Stimulated activated CD8-positive, alpha-beta memory T cell treated with anti-CD3 and anti-CD28 coated beads, Interleukin-12 subunit alpha, Interleukin-12 subunit beta, amount 100 ng/mL, for 24 hours (primary cell): Measurements from ENCODE around the gene MORN3.
A peak's percentile ranks its signal among the peaks of the same experiment; 100 is the strongest.
"Not testable (repeated sequence)": the region's sequence is repeated elsewhere in the genome, so short reads cannot be mapped to it uniquely, and the experiment has no call there.

Experiments
- DNase-seq: peaks from one replicate; pipeline ENCODE4 v3.0.0-alpha.2; 2020; ENCODE audit errors: extremely low read depth

The MORN3 gene

DNA sequence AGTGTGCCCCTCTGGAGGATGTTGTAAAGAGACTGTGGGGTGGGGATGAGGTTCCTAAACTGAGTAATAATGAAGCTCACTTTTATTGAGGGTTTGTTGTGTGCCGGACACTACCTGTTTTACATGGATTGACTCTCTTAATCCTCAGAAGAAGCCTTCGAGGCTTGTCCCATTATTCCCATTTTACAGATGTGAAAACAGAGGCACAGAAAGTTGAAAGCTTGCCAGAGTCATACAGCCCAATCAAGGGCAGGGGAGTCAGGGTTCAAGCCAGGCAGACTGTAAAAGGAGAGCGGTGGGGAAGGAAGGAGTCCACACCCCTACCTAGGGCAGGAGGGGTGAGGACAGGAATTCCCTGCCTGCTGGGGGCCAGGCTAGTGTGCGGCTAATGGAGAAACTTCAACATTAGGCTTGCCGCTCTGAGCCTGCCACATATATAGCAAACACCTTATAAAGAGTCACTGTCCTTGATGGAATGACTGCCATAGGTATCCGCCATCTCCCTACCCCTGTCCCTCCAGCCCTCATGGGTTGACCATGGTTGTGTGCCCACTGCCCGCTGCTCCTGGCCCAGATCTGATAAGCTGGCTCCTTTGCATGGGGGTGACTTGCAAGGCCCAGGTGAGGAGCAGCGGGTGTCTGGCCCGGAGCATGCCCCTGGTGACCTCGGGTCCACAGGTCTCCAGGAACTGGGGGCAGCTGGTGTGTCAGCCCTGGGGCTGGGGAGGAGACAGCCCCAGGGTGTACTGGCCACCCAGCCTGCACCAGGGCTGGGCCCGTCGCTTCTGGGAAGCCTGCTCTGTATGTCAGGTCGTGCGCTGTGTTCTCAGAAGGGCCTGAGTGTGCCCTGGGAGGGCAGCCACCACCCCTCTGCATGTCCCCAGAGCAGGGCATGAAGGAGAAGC, 30.9 kb downstream of the MORN3 start:
- no peak for DNase-seq

DNA sequence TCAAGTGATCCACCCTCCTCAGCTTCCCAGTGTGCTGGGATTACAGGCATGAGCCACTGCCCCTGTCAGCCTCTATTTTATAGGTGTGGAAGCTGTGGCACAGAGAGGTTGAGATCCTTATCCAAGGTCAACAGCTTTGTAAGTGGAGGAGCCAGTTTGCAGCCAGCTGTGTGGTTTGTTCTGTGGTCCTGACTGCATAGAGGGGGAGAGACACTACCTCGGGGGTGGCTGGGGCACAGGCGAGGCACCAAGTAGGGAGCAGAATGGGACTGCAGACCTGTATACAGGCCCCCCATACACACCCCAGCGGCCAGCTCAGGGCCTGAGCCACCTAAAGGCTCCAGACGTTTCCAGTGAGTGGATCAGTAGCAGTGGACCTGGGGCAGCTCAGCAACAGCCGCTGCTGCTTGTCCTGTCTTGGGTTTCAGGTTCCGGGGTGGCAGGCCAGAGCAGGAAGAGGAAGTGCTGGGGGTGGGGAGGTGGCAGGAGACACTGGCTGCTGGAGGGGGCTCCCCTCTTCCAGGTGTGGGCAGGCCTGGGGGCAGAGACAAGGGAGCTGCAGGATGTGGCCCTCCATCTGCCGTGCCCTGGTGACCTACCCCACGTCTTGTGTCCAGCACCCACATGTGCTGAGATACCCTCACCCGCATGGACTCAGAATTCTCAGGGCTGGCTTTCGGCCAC, 32.1 kb downstream of the MORN3 start:
- DNase-seq = no peak

DNA sequence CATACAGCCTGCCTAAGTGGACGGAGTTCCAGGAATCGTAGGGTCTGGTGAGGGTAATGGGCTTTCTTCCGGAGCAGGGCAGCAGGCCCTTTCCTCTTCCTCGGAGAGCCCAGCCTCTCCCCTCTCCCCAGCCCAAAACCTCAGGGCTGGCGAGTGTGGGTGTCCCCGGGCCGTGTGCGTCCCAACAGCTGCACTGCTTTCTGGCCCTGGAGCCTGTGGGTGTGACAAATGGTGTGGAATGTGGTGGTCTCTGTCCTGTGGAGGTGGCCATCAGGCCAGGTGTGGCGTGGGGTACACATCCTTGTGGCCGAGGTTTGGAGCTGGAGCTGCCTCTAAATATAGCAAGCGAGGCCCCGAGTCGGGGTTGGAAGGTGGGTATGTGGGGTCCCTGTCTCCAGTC, 34.6 kb downstream of the MORN3 start:
- no peak for DNase-seq

DNA sequence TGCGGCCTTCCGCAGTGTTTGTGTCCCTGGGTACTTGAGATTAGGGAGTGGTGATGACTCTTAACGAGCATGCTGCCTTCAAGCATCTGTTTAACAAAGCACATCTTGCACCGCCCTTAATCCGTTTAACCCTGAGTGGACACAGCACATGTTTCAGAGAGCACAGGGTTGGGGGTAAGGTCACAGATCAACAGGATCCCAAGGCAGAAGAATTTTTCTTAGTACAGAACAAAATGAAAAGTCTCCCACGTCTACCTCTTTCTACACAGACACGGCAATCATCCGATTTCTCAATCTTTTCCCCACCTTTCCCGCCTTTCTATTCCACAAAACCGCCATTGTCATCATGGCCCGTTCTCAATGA, 35.6 kb downstream of the MORN3 start:
- DNase-seq = not testable (repeated sequence)

DNA sequence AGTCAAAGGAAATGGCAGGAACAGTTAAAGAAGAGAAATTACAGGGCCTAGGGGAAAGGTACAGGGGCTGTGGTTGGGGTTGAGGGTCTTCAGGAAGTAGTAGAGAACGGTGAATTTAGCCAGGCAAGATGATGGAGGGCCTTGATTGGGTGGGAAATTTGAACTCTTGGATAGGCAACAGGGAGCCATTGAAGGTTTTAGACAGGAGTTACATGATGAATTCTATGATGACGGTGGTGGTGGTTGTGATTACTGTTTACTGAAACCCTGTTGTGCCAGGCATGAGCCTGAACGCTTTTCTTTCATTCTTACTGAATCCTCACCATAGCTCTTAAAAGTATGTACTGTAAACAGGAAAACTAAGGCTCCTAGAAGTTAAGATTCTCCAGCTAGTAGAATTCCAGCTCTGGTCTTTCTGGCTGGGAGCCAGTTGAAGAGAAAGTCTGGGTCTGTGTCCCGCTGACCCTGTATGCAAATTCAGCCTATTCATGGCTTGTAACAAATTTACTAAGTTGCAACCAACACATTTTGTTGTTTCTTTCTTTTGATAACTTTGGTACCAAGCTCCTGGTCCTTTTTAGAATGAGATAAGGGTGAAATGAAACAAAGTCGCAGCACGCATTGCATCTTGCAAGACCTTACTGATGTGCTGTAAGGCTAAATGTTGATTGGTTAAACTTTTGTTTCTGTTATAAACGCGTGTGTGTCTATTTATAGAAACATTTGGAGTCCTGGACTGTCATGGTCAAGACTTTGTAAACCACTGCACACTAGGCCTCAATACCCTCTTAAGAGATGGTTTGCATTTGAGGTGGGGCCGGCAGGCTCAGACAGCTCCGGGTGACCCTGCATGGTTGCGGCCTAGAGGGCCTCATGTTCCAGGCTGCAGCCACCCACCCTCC, 37.1 kb downstream of the MORN3 start:
- DNase-seq = no peak

DNA sequence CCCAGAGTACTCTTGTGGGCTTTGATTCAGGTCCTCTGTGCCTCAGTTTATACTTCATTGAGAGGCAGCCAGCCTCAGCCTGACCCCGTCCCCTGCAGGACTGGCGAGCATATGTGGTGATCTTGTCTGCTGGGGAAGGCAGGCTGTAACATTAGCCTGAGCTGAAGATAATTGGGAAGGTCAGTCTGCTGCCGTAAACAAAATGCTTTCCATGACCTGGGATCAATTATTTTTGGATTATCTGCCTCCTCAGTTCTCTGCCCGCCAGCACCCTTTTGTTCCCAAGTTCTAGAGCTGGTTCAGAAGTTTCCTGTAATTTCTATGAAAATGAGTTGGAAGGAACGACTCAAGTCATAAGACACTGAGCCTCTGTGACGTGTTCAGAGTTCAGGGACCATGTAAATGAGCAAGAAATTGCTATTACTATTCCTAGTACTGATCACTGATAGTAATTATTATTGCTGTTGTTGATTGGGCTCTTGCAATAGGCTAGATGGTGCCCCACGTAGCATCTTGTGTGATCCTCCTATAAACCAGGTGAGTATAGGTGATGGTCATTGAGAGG, 38.6 kb downstream of the MORN3 start:
- DNase-seq = no peak

DNA sequence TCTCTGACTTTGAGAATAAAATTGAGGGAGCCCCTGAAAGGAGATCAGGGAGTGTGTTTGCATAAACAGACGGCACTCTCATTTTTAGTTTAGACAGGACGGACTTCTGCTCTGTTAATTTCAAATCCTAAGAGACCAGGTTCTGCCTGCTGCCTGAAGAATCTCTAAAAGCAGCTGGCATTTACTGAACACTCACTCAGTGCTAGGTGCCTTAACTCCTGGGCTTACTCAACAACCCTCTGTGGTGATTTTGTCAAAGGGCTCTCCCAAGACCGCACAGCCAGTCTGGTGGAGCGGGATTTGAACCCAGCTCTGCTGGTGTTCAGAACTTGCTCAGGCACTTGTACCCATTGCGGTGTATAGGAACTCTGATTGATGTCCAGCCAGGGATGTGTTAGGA, 40.9 kb downstream of the MORN3 start:
- DNase-seq = no peak

DNA sequence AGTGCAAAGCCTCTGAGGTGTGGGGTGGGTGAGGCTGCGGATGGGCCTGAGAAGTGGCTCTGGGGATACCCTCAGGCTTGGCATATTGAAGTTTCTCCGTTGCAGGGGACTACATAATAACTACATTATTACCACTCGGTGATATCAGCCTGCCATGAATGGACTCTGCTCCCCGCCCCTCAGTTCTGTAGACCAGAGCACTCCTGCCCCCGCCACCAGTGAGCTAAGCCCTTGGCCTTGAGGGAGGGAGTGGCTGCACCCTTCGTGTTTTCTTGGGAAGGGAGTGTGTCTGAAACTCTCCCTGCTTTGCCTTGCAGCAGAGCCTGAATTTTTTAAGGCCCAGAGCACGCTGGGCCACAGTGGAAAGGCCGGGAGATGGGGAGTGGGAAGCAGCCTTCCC, 41.4 kb downstream of the MORN3 start:
- DNase-seq = no peak

DNA sequence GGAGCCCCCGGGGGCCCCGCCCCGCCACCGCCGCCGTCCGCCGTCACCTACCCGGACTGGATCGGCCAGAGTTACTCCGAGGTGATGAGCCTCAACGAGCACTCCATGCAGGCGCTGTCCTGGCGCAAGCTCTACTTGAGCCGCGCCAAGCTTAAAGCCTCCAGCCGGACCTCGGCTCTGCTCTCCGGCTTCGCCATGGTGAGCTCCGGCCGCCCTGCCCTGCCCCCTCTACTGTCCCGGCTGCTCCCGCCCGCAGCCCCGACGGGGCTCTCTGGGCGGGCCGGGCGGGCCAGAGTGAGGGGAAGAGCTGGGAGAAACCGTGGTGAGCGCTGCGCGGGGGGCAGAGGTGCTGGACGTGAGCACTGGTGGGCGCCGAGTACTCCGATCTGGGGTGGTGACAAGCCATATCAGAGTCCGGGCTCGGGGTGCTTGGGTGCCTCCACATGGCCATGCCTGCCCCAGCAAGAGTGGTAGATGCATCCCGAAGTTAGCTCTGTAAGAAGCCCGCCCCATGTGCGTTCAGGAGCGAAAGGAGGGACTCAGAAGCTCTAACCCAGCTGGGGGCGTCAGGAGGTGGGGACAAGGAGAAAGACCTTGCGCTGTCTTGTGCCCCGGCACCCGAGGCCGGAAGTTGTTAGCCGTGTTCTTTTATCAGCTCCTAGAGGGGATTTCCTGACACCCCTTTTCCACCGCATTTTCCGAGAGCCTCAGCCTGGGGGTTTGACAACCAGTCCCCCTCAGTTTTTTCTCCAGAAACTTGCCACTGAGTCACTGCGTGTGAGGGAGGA, 42.4 kb downstream of the MORN3 start:
- peak; percentile 73 for DNase-seq

DNA sequence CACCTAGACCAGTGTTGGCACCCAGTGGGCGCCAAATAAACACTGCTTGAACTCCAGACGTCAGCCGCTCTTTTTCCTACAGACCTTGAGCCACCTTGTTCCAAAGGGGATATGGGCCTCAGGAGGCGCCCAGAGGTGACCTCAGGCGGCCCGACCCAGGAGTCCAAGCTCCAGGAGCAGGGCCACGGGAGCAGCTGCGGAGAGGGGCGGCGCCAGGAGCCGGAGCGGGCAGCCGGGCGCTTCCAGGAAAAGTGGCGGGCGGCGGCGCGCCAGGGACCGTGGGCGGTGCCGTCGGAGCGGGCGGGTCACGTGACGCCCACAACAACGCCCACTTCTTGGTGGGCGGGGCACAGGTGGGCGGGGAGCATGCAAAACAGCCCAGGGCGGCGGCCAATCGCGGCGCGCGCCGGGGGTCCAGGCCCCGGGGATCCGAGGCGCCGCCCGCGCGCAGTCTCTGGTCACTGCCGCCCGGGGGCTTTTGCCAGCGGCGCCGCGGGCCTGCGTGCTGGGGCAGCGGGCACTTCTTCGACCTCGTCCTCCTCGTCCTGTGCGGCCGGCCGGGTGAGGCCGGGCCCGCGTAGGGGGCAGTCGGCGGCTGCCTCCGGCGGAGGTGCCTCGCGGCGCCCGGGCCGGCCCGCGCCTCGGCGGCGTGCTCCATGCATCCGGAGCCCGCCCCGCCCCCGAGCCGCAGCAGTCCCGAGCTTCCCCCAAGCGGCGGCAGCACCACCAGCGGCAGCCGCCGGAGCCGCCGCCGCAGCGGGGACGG, 43.2 kb downstream of the MORN3 start, which contains the start of gene ORAI1:
Gene ORAI1 (plus strand): TSS at position 444 of the 766 bp plus-strand sequence.
- DNase-seq = peak; percentile 91

DNA sequence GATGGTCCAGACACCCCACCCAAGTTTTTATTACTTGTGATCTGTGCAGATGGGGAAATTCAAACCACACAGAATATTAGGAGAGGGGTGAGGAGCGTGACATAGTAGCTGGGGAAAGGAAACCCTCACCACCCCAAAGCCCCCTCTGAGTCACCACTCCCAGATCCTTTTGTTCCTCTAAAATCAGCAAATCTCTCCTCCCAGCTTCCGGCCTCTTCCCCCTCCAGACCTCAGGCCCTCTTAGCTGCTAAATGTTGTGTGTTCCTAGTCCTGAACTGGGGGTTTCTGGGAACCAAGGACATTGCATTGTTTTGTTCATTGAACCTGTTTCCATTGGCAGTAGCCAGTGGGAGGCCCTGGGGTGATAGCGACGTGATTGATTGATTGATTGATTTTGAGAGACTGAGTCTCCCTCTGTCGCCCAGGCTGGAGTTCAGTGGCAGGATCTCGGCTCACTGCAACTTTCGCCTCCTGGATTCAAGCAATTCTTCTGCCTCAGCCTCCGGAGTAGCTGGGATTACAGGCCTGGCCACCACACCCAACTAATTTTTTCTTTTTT, 49.0 kb downstream of the MORN3 start:
- DNase-seq = no peak

DNA sequence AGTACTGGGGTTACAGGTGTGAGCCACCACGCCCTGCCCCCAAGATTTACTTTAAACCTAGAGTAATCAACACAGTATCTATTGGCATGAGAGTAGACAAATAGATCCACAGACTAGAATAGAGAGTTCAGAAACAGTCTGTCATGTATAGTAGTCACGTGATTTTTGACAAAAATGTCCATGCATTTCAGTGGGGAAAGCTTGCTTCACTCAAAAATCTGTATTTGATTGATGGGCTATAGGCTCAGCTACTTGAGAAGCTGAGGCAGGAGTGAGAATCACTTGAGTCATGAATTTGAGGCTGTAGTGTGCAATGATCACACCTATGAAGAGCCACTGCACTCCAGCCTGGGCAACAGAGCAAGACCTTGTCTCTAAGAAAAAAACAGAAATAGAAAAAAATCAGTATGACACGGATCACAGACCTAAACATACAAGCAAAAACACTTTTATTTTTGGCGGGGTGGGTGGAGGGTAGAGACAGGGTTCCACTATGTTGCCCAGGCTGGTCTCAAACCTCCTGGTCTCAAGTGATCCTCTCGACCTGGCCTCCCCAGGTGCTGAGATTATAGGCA, 50.7 kb downstream of the MORN3 start:
- DNase-seq = no peak

DNA sequence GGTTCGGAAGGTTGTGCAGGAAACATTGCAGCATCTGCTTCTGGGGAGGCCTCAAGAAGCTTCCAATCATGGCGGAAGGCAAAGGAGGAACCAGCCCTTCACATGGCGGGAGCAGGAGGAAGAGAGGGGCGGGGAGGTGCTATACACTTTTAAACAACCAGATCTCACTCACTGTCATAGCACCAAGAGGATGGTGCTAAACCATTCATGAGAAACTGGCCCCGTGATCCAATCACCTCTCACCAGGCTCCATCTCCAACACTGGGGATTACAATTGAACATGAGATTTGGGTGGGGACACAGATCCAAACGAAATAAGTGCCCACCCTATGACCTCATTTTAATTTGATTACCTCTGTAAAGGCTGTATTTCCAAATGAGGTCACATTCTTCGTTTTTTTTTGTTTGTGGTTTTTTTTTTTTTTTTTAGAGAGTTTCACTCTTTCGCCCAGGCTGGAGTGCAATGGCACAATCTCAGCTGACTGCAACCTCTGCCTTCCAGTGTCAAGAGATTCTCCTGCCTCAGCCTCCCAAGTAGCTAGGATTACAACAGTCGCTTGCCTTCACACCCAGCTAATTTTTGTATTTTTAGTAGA, 54.5 kb downstream of the MORN3 start:
- no peak for DNase-seq

DNA sequence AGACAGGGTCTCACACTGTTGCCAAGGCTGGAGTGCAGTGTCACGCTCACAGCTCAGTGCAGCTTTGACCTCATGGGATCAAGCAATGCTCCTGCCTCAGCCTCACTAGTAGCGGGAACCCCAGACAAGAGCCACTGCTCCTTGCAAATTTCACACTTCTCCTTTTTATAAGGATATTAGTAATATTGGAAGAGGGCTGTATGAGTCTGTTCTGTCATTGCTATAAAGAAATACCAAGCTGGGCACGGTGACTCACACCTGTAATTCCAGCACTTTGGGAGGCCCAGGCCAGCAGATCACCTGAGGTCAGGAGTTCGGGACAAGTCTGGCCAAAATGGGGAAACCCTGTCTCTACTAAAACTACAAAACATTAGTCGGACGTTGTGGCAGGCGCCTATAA, 56.0 kb downstream of the MORN3 start:
- DNase-seq = no peak

DNA sequence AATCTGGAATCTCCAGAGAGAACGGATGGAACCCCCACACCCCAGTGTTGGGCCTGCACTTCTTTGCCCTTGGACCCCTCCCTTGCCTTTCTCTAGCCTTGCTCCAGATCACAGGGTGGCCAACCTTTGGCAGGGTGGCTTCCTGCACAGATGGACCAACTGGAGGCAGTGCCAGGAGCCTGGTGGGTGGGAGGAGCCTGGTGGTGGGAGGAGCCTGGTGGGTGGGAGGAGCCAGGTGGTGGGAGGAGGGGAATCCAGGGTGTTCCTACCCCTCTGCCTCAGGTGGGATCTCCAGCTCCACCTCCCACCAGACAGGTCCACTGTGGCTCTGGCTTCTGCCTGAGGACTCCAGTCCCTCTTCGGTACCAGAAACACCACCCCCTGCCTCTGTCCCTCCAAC, 58.1 kb downstream of the MORN3 start:
- DNase-seq = no peak

DNA sequence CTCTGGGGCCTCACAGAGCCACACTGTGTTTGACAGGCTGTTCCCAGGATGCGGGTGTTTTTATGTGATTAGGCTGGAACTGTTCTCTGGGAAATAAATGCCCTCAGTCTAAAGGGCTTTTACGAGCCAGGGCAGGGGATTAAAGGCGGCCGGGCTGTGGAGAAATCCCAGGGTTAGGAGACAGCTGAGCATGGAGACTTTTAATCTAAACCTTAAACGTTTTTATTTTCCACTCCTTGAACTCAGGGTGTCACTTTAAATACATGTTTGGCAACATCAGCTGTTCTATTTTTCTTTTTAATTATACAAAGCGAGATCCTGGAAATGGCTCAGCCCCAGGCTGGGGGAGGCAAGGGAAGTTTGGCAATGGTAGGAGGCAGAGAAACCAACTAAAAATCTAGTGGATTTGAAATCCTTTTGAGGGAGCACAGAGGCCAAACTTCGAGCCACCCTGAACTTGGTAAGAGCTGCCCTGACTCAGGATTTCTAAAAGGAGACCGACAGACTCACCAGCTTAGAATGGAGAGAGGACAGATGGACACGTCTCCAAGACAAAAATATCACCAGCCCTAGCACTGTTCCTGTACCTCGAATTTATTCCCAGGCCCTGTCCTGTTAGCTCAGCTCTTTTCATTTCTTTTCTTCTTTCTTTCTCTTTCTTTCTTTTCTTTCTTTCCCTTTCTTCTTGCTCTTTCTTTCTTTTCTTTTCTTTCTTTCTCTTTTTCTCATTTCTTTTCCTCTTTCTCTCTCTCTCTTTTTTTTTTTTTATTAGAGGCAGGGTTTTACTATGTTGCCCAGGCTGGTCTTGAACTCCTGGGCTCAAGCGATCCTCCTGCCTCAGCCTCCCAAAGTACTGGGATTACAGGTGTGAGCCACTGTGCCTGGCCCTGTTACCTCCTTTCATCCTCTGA, 59.0 kb downstream of the MORN3 start:
- DNase-seq = no peak

DNA sequence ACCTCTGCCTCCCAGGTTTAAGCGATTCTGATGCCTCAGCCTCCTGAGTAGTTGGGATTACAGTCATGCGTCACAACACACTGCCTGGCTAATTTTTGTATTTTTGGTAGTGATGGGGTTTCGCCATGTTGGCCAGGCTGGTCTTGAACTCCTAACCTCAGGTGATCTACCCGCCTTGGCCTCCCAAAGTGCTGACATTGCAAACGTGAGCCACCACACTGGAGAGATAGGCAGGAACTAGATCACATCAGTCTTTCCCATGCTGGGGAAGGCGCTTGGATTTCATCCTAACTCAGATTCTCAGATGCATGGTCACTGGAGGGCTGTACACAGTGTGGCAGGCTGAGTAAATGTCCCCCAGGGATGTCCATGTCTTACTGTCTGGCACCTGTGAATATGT, 61.2 kb downstream of the MORN3 start:
- DNase-seq = no peak

DNA sequence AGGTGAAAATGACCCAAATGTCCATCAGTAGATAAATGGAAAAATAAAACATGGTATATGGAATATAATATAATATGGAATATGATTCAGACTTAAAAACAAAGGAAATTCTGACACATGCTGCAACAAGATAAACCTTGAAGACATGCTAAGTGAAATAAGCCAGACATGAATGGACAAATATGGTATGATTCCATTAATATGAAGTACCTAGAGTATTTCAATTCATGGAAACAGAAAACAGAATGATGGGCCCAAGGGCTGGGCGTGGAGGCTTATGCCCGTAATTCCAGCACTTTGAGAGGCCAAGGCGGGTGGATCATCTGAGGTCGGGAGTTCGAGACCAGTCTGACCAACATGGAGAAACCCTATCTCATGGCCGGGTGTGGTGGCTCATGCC, 65.9 kb downstream of the MORN3 start:
- no peak for DNase-seq
